Fibroblast of skin of back (primary cell): ENCODE measurements around the gene KIRREL1. TPM values are rescaled to one million over a fixed set of nuclear protein-coding genes. Genes with fewer than 3 reads are reported as not detected.

ENCODE experiments used
- DNase-seq: peaks from one replicate; pipeline ENCODE4 v3.0.0-alpha.2; 2013
- polyA plus RNA-seq, 2 experiments: library from polyadenylated mRNA; unstranded; fragments of 120-200 nt; gene quantifications; one replicate each; pipeline ENCODE4 v1.2.1, GENCODE V29; 2013; ENCODE audit not compliant: insufficient read length in 2 of 2

Gene KIRREL1
- polyA plus RNA-seq (2013, experiment 1 of 2; ENCODE audit: insufficient read length), result 86.2 TPM
- polyA plus RNA-seq (2013, experiment 2 of 2; ENCODE audit: insufficient read length), result 96.0 TPM

DNA sequence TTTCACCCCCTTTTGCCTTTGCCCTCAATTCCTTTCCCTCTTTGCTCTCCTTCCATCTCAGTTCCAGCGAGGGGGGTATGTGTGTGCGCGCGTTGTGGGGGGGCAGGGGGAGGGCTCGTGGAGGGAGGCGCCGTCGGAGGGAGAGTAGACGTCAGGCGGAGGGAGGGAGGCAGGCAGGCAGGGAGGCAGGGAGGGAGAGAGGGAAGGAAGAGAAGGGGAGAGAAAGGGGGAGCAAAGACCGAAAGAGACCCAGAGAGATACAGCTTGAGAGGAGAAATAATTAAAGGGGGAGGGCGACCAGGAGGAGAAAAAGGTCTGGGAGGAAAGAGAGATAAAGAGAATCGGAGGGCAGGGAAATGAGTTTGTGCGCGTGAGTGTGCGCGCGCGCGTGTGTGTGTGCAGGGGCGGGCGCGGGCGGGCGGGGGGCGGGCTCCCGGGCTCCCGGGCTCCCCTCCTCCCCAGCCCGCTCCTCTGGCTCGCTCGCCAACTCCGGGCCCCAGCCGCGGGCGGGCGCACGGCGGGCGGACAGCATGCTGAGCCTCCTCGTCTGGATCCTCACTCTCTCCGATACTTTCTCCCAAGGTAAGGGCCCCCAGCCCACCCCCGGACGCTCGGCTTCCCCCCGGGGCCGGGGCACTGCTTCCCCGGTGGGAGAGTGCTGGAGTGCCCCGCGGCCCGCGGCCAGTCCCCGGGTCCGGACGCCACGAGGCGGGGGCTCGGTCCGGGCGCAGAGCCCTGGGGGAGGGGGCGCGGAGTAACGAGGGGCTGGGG, at the start of gene KIRREL1:
TSS of gene KIRREL1 (plus strand) at position 499 of the 771 bp plus-strand sequence. CDS start at position 531, 32 bp downstream.
- DNase-seq, result peak; percentile 83

GRCh38 chr1:157944663-157945280, 48.7 kb upstream of the KIRREL1 start:
- no peak for DNase-seq

DNA sequence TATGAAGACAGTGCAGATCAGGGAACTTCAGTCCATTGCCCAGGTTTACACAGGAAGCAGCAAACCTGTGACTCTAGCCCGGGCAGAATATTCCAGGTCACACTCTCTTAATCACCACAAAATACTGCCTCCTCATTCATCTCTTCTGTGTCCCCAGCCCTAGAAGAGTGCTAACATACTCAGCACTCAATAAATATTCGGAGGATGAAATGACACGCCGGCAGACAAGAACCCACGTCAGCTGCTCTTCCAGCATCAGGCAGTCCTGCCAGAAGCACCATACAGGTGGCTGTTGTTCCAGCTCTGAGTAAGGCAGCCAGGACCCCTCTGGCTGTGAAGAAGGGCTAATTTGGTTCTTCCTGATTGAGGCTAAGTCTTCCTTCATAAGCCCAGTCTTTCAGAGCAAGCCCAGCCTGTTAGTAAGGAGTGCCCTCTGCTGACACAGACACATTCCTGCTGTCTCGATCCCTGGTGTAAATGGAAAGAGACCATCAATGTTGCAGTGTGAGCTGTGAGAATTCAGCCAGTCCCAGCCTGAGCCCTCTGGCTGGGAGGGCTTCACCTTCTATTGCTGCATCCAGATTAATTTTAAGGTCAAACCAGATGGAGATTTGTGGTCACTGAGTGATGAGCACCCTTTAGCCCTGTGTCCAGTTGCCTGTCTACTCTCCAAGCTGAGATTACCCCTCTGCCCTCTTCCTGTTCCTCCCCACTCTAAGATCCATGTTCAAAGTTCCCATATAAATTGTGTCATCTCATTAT, 45.0 kb upstream of the KIRREL1 start:
- DNase-seq, result peak; percentile 26

DNA sequence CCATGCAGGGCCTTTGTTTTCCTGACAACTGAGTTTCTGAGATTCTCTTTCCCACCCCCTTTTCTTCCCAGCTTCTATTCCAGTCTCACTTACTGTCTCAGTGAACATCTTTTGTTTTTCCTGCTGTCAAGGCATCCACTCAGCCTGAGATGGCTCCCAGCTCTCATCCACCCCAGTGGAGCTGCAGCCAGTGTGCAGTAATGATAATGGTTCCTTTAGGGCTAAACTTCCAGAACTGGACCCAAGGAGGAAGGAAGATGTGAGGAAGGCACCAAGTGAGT, 44.4 kb upstream of the KIRREL1 start:
- DNase-seq, result no peak

DNA sequence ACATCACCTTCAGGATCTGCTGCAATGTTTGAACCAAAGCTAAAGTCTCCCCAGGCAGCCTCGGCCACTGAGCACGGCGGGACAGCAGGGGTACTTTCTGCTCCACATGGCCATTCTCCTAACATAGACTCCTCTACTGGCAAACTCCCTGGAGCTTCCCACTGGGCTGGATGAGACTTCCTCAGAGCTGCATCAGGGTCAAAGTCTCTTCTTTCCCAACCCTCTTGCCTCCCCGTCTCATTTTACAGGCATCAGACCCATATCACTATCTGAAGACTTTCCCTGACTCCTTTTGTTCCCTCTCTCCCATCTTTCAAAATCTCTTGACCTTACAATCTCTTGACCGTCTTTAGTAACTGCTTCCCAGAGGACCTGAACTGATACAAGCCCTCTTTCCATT, 42.2 kb upstream of the KIRREL1 start:
- no peak for DNase-seq

- no peak for DNase-seq
Observed at GRCh38 chr1:157952601-157953000, 40.8 kb upstream of the KIRREL1 start.

DNA sequence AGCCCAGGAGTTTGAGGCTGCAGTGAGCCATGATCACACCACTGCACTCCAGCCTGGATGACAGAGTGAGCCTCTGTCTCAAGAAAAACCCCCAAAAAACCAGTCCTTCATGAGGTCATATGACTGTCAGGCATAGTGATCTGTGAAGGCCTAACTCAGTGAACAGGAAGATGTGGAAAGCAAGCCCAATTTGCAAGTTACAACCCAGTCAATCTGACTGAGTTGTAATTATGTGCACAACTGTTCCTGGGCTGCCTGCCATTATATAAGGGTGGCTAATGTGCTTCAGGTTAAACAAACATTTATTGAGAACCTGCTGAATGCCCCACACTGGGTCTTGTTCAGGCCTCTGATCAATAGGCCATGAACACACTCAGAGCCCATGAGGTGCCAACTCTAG, 38.2 kb upstream of the KIRREL1 start:
- no peak for DNase-seq

DNA sequence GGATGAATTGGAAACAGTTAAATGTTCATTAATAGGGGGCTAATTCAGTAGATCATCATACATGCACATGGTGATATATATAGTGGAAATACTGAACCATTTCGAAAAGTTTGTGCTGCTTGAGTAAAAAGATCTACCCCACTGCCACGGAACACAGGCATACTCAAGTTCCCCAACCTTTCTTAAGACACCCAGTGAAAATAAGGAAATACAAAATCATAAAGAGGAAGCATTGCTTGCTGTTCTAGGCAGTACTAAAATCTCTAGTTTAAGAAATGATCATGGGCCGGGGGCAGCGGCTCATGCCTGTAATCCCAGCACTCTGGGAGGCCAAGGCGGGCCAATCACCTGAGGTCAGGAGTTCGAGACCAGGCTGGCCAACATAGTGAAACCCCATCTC, 37.6 kb upstream of the KIRREL1 start:
- DNase-seq, result no peak

- DNase-seq, result no peak
Observed at GRCh38 chr1:157956732-157957131, 36.7 kb upstream of the KIRREL1 start.

GRCh38 chr1:157958263-157958662, 35.2 kb upstream of the KIRREL1 start:
- no peak for DNase-seq

DNA sequence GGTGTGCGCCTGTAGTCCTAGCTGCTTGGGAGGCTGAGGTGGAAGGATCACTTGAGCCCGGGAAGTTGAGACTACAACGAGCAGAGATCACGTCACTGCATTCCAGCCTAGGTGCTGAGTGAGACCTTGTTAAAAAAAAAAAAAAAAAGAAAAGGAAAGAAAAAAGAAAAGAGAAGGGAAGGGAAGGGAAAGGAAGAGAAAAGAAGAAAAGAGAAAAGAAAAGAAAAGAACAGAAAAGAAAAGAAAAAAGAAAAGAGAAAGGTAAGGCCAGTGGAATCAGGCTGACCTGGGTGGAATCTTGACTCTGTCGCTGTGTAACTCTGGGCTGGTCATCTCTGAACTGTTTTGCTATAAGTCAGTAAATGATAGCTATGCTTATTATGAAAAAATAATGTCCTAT, 33.7 kb upstream of the KIRREL1 start:
- no peak for DNase-seq

- no peak for DNase-seq
Observed at GRCh38 chr1:157960773-157961172, 32.7 kb upstream of the KIRREL1 start.

DNA sequence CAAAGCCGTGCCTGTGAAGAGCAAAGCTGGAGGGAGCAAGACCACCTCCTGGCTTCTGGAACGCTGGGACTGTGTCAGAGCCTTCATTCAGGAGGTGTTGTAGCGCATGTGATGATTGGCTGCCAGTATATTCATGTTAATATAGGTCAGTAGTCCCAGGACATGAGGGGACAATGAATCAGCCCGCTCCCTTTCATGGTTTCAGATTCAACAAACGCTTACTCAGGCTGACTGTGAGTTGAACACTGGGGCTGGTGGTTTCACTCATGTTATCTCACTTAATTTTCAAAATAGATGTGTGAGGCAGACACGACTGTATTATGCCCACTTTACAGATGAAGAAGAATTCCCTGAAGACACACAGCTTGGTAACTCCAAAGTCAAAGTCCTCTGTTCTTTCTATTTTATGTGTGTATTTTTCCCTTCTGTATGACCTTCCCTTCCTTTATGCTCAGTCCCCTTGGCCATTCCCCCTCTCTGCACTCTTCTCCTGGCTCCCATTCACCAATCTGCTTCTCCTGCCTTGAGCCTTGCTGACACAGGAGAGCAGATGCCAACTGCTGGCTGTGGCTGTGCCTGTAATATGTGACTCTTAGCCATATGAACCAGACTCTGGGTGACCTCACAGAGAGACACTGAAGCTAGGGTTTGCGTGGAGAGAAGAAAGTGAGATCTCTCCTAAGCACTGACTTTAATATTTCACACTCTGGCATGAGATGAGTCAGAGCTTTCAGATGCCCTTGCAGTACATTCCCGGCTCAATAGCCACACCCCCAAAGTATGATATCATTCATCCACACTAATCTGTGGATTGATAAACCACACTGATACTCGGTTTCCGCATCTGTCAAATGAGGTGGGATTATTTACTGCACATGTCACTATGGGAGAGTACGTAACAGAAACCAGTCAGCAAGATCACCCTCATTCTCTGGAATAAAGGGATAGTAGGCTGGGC, 31.4 kb upstream of the KIRREL1 start:
- DNase-seq, result peak; percentile 81

DNA sequence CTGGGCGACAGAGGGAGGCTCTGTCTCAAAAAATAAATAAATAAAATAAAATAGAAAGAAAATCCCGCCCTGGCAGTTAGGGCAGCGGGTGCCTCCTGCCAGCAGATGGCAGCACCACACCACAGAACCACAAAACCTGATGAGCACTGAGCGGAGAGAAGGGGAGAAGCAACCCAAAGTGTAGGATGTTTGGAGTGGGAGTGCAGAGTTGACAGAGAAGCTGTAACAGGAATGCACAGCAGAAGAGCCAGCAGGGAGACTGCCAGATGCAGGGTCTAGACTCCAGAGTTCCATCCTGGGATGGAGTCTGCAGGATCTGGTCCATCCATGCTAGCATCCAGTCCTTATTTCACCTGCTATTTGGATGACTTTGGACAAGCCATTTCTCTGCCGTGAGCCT, 29.7 kb upstream of the KIRREL1 start:
- peak; percentile 71 for DNase-seq

DNA sequence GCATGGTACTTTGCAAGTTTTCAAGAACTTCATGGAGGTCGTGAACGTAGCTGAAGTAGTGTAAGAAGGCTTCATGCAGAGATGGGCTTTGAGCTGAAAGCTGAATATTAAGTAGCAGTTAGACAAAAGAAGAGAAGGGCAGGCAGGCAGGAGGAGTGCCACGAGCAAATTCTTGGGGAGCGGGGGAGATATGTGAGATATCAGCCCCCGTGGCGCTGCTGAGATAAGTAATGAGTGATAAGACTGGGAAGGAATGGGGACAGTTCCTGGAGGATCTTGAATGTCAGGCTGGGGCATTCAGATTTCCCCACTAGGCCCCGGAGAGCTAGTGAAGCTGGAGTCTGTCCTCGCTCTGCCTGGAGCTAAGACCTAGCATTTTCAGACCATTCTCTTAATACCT, 27.9 kb upstream of the KIRREL1 start:
- no peak for DNase-seq

DNA sequence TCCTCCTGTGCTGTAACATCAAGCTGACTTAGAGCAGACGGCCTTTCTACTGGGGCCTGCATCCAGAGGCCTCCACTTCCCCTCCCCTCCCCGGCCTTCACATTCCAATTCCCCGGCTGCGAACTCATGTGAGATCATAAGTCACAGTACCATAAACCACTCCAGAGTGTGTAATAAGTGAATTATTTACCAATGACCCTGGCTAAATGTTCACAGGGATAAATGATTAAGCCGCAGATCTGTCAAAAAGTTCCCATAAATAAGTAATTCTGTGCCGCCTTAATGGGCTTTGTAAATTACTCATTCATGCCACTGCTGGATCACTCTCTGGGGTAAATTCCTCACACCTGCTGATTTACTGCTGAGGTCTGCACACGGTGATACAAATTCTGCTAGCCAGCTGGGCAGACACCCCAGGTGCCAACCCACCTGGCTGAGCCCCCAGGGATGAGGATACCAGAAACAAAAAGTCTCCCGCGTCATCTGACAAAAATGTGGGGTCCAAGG, 27.4 kb upstream of the KIRREL1 start:
- peak; percentile 51 for DNase-seq

DNA sequence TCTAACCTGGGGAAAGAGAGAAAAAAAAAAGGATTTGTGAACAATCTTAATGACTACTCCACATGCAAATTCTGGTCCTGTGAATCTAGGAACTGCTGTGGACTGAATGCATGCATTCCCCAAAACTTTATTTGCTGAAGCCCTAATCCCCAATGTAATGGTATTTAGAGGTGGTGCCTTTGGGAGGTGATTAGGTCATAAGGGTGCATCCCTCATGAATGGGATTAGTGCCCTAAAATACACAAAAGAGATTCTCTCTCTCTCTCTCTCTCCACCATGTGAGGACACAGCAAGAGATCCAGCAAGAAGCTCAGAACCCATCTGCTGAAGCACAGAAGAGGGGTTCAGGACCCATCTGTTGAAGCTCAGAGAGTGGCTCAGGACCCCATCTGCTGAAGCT, 26.2 kb upstream of the KIRREL1 start:
- DNase-seq, result no peak

DNA sequence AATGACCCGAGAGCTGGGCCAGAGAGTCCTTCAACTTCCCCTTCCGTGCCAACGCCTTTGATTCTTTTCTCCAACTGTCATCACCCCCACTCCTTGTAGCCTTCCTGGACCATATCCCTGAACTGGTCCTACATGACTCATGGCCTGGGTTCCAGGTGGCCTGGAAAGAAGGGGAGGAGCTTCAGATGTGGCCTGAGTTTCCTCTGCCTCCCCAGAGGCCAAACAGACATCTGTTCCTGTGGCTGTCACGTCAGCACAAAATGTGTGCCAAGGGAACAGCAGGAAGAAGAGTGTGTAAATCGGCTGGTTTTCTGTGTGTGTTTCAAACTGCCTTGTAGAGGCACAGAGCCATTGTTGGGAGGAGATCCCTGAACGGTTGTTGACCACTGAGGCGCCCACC, 24.9 kb upstream of the KIRREL1 start:
- peak; percentile 61 for DNase-seq

GRCh38 chr1:157968946-157969345, 24.5 kb upstream of the KIRREL1 start:
- DNase-seq, result peak; percentile 88

DNA sequence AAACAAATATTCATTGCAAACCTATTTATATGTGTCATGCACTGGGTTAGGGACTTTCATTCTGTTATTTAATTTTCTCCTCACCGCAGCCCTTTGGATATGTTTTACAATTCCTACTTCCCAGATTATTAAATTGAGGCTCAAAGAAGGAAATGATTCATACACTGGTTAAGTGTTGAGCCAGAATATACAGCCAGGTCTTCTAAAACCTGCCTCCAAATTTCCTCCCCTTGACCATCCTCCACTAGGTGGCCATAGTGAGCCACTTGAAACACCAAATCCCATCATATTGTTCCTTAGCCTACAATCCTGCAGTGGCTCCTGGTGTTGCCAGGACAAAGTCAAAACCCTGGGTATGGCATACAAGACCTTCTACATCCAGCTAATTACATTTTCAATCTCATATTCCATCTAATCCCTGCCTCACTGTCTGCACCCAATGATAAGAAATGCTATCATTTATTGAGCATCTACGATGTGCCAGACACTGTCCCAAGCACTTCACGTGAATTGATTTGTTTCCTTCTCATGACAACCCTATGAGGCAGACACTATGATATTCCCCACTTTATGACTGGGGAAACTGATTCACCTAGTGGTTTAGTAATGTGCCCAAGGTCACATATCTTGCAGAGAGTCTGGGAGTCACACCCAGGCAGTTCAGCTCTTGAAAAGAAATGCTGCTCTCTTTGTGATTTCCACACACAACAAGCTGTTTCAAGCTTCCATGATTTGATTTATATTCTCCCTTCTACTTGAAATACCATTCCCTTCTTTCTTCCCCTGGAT, 23.6 kb upstream of the KIRREL1 start:
- DNase-seq, result peak; percentile 82

DNA sequence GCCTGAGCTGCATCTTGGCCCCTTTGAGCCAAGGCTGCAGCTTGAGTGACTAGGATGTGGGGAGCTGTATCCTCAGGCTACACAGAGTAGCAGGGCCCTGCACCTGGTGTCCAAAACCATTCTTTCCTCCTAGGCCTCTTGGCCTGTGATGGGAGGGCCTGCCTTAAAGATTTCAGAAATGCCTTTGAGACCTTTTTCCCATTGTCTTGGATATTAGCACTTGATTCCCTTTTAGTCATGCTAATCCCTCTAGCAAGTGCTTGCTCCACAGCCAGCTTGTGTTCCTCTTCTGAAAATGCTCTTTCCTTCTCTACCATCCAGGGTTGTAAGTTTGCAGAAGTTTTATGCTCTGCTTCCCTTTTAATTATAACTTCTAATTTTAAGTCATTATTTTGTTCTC, 21.7 kb upstream of the KIRREL1 start:
- DNase-seq, result no peak
